GM19328 (cell line): ENCODE measurements around the gene ZNF417.
"Not testable (repeated sequence)": the region's sequence is repeated elsewhere in the genome, so short reads cannot be mapped to it uniquely, and the experiment has no call there.

ENCODE experiments used
- ATAC-seq: cut with Tn5 transposase; IDR thresholded peaks from one replicate; pipeline ENCODE4 v1.9.1; 2021; ENCODE audit warnings: mild to moderate bottlenecking, moderate library complexity; ENCODE audit not compliant: unreplicated experiment

The ZNF417 gene

DNA sequence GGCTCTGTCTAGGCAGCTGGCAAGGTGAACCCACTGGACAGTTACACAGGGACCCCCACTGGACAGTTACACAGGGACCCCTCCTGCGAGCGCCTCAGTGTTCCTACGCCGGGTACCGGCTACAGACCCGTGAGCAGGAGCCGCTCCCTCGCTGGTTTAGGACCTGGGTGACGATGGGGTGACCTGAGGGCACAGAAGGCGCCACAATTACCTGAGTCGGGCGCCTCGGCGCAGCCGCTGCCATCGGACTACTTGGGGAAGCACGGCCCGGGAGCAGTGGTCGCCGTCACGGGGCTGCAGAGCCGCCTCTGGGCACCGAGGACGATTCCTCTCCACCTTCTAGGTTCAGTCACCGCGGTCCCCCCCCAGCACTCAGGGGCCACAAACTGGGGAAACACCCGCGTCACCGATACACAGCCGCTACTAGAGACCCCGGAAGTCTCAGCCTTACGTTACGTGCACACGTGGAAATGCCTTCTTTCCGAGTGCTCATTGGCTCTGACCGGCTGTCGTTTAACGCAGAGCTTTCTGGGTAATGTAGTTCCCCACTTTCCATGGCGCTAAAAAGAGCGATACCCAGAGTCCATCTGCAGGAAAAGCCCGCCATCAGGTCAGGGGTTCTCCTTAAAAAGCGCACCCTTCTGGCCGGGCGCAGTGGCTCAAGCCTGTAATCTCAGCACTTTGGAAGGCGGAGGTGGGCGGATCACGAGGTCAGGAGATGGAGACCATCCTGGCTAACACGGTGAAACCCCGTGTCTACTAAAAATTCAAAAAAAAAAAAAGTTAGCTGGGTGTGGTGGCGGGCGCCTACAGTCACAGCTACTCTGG, at the start of gene ZNF417:
TSS of gene ZNF417 (minus strand) at position 425 of the 828 bp plus-strand sequence. CDS start at position 244, 181 bp downstream.
- peak; percentile 87 for ATAC-seq

DNA sequence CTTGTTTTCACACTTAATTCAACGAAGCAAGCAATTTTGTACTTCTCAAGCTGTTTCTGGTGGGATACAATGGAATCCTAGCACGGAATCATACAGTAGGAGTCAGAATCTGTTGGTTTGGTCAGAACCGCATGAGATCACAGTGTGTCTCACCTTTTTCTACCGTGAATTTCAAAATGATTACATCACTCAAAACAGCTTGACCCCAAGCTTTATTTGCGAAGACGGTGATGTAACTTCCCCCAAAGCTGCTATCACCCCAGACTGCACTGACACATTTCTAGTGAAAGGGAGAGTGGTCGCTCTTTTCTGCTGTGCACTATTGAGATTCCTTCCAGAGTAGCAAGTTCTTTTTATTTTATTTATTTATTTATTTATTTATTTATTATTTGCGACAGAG, 48.4 kb upstream of the ZNF417 start:
- ATAC-seq: no peak

DNA sequence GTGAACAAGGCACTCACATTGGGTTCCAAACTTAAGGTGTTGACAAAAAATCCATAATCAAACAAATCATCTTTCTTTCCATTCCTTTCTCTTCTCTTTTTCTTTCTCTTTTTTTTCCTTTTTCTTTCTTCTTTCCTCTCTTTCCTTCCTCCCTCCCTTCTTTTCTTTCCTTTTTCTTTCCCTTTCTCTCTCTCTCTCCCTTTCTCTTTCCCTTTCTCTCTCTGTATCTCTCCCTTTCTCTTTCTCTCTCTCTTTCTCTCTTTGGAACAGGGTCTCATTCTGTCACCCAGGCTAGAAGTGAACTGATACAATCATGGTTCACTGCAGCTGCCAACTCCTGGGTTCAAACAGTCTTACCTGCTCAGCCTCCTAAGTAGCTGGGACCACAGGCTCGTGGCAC, 45.4 kb upstream of the ZNF417 start:
- no peak for ATAC-seq

DNA sequence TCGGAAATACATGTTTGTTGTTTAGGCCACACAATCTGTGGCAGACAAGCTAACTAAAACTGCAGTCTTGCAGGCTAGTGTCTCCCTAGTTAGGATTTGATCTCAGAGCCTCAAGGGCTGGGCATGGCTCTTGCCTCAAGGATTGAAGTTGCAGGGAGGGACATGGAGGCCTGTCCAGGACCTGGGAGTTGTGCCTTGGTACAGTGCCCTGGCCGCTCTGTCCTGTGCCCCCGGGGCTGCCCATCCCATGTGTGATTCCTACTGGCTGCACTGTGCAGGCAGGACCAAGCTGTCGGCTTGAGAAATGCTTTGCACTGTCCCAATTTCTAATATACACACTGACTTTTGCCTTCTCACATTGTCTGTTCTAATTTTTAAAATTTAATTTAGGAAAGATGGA, 38.6 kb upstream of the ZNF417 start:
- ATAC-seq: no peak

DNA sequence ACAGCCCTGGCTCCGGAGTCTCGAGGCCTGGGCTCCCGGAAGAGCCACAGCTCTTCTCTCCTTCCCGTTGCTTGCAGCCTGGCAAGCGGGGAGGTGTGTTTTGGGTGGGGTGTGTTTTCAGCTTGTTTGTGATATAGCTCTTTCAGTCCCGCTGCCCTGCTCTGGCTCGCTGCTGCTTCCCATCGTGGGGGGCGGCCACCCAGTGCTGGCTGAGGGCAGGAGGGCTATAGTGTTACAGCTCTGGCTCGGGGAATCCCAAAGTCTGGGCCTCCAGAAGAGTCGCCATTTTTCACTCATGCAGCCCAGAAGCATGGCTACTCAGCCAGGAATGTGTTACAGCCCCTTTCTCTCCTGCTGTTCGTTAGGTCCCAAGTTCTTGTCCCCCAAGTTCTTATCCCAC, 33.3 kb upstream of the ZNF417 start:
- ATAC-seq: no peak

DNA sequence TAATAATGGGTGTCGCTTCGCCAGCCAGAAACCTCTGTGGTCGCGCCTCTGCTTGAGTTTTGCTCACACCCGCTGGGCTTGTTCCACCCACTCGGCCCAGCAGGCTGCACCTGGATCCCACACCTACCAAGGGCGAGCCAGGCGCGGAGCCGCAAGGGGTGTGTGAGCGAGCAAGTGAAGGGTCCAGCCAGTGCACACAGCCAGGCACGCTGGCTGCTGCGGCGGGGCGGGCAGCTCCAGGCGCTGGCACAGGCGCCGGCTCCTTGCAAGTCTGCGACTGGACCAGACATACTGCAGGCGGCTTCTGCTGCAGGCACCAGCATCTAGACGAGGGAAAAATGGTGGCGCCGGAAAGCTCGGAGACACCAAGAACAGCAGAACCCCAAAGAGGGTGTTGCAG, 32.9 kb upstream of the ZNF417 start:
- no peak for ATAC-seq

DNA sequence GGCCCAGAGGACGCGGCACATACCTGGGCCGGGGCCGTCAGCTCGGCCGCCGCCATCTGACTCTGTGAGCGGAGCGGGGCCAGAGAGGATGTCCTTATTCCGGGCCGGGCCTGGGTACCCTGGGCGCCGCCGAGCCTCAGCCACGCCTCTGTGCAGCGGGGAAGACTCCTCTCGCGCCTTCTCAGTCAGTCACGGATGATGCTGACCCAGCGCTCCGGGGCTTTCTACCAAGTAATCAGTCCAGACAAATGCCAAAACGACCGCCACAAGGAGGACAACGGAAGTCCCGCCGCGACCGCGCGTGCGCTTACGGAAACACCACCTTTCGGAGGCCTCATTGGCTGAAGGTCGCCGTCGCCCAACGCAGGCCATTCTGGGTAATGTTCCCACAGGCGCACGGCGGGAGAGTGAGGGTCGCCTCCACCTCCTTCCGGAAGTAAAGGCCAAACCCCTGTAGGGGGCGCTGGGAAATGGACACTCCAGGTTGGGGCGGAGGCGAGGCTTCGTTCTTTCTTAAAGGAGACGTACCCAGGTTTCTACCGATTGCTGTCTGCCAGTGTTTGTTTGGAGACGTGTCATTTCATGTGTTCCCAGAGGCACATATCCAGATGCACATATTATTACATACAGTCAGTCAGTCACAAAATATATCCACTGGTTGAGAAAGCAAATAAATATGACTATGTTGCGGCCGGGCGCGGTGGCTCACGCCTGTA, 31.2 kb upstream of the ZNF417 start, which contains the start of gene ZNF256:
TSS of gene ZNF256 (minus strand) at position 288 of the 716 bp plus-strand sequence. CDS start at position 56, 232 bp downstream.
- peak; percentile 85 for ATAC-seq

DNA sequence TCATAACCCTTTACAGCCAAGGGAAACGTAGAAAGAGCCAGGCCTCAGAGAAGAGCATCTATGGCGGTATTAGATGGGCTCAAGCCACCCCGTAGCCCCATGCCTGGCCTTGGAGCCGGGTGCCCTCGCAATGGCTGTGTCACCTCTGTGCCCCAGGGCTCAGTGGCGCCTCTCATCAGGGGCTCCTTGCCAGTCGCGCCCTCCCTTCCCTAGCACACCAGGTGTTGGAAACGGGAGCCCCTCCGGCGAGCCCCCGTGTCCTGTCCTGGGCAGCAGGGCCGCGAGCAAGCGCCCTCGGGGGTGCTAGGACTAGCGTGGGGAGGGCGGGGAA, 30.7 kb upstream of the ZNF417 start:
- ATAC-seq: peak; percentile 22

DNA sequence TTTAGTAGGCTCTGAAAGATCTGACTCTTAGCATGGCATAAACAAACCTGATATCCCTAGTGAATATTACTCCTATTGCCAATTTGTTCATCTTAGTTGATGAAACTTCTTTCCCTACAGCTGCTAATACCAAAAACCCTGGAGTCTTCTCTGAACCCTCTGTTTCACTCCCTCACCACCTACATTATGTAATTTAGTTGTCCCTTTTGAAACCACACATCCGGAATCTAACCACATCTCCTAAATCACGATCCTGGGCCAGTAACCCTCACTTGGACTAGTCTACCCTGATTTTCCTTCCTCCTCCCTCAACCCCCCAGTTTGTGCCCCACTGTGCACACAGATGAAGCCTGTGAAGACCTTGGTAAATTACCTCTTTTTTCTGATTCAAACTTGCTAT, 29.9 kb upstream of the ZNF417 start:
- ATAC-seq: no peak

DNA sequence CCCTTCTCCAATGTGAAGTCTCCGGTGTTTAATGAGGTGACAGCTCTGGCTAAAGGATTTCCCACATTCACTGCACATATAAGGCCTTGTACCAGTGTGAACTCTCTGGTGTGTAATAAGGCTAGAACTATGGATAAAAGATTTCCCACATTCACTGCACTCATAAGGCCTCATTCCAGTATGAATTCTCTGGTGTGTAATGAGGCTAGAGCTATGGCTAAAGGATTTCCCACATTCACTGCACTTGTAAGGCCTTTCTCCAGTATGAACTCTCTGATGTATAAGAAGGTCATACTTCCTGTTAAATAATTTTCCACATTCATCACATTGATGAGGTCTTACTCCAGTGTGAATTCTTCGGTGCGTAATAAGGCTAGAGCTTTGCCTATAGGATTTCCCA, 25.2 kb upstream of the ZNF417 start:
- no peak for ATAC-seq

DNA sequence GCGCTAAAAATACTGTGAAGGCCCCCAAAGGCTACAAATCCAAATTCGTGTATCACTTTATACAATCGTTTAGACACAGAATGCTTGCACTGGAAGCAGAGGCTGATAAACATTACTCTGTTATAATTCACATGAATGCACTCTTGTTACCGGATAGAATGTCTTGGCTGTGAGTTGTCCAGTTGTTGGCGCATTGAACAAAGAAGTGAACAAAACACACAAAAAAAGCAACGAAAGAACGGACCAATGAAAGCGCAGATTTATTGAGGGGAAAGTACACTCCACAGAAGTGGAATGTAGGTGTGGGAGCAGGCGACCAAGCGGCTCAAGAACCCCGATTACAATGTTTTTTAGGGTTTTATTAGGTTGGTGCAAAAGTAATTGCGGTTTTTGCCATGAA, 19.3 kb upstream of the ZNF417 start:
- no peak for ATAC-seq

DNA sequence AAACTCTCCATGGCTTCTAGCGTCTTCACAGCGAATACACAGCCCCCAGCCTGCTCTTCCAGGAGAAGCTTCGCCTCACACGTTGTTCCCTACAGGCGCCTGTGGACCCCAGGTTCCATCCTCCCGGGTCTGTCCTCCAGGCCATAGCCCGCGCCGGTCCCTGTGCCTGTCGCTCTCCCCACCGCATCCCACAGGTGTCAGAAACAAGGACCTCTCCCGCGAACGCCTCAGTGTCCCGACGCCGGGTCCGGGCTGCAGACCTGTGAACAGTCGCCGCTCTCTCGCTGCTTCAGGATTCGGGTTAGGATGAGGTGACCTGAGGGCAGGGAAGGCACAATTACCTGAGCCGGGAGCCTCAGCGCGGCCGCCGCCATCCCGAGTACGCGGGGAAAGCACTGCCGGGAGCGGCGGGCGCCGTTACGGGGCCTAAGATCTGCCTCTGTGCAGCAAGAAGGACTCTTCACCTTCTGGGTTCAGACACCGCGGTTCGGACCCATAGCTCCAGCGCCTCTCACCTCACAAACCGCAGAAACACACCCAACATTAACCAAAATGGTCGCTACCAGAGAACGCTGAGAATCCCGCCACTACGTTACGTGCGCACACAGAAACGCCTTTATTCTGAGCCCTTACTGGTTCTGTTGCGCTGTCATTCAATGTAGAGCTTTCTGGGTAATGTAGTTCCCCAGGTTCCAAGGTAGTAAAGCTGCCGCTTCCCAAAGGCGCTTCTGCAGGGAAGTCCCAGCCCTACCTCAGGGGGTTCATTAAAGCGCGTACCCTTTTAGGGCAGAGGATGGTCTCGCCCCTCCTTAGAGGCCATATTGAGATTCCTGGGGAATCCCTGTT, 18.7 kb upstream of the ZNF417 start, which contains the start of gene ZNF418:
TSS of gene ZNF418 (minus strand) at position 583 of the 846 bp plus-strand sequence. CDS start 1,580 bp downstream, outside the sequence.
- ATAC-seq: no peak

DNA sequence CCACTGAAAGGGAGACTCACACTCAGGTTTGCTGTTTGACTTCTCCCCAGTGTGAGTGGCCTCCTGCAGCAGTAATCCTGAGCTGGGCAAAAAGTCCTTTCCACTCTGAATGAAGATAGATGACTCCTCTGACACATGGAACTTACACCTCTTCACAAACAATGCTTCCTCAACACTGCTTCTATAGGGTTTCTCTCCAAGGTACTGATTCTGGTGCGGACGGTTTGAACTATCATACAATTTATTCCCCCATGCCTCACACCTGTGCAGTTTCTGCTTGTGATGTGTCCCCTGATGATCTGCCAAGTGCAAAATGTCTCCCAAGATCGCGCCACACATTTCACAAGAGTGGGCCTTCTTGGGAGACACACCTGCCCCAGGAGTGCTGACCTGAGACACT, 11.2 kb upstream of the ZNF417 start:
- no peak for ATAC-seq

DNA sequence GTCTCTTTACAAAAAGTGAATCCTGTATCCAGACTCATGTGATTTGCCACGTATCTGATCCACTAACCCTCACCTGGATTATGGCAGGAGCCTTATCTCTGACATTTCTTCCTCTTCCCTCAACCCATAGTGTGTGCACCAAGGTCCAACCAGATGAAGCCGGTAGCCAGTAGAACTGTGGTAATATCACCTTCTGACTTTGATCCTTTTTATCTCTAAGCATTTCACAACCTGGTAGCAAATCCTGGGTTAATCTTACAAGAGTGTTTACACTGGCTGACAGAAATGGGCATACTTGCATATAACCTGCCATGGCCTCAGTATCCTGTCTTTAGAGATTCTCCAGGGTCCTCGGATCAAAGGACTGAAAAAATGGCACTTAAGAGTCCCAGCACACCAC, 1.9 kb downstream of the ZNF417 start:
- ATAC-seq: no peak

DNA sequence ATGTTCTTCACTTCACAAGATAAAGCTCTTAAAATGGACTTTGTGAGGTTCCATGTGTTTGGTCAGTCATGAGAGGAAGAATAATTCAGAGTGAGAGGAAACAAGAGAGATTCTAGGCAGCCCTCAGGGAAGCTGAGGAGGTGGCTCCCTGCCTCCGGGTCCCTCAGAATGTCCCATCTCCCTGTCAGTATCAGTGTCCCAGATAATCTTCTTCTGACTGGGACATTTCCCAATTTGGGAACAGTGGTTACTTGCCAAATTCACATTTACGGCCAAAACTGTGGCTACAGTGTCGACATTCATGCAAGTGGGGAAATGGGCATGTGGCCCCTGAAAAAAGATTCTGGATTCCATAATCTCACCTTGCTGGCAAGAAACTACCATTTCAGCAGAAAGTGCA, 9.0 kb downstream of the ZNF417 start:
- no peak for ATAC-seq

DNA sequence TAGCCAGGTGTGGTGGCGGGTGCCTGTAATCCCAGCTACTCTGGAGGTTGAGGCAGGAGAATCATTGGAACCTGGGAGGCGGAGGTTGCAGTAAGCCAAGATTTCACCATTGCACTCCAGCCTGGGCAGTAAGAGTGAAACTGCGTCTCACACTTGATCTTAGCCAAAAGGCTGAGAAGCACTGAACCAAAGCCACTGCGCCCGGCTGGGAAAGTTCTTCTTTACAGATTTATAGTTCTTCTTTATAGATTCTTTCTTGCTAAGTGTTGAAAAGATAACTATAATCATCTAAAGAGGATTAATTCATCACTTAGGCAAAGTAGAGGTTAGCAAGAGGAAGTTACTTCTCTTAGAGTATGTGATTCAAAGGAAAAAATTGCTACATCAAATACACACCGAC, 11.1 kb downstream of the ZNF417 start:
- no peak for ATAC-seq

DNA sequence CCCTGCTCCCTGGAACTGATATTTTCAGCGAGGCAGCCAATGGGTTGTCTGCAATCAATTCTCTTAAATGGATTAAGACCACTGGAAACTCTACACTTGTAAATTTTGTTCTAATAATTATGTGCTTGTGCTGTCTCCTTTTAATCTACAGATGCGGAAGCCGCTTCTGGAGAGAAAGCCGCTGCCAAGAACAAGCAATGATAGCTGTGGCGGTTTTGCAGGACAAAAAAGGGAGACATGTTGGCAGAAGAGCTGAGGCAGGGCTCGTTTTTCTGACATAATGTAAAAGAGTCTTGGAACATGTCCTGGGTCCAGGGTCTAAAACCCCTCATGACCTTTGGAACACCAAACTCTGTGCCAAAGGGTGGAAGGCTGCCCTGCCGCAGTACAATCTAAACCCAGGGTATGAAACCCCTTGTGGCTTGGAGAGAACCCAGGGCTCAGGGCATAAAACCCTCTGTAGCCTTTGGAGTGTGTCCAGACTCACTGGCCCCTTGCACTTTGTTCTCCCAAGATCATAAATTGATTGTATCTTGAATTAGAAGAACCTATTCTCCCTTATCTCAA, 12.7 kb downstream of the ZNF417 start:
- ATAC-seq: no peak

DNA sequence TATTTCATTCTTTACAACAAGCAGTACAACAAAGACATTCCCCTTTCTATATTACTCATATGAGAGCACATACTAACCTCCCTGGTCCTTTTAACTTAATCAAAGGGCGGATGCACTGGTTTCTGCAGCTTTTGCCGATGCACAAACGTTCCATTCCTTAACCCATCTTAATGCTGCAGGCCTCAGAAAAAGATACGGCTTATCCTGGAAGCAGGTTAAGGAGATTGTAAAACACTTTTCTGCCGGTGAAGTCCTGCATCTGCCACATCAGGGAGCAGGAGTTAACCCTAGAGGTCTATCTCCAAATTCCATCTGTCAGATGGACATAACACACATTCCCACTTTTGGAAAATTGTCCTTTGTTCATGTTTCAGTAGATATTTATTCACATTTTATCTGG, 16.1 kb downstream of the ZNF417 start:
- ATAC-seq: no peak

DNA sequence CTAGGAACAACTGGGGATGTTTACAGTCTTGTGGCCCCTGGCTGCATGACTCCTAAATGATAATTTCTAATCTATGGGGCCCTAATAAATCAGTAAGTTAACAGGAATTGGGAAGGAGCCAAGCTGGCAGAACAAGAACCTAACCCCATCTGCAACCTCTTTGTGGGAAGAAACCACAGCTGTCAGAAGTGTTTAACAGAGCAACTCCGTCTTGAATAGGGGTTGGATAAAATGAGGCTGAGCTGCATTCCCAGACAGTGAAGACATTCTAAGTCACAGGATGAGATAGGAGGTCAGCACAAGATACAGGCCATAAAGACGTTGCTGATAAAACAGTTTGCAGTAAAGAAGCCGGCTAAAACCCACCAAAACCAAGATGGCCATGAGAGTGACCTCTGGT, 25.7 kb downstream of the ZNF417 start:
- ATAC-seq: not testable (repeated sequence)

DNA sequence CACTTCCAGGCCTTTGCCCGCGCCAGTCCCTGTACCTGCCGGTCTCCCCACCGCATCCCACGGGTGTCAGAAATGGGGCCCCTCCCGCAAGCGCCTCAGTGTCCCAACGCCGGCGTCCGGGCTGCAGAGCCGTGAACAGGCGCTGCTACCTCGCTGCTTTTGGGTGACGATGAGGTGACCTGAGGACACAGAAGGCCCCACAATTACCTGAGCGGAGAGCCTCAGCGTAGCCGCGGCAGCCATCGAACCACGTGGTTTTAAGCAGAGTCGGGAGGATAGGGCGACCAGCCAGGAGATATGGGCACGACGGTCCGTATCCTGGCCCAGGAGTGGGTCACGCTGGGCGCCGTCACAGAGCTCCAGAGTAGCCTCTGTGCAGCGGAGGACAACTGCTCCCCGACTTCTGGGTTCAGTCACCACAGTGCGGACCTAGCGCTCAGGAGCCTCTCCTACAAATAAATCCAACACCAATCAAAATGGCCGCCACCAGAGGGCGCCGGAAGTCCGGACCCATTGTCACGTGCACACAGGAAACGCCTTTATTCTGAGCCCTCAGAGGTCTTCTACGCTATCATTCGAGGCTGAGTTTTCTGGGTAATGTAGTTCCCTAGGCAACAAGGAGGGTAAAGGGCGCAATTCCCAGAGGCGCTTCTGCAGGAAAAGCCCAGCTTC, 27.7 kb downstream of the ZNF417 start, which contains the start of gene ZNF814:
TSS of gene ZNF814 (minus strand) at position 478 of the 672 bp plus-strand sequence. CDS start at position 243, 235 bp downstream.
- ATAC-seq: peak; percentile 73
